DND-41 (cell line): Measurements from ENCODE around the gene TBC1D22A.

Source experiments
- EZH2 ChIP-seq: IDR thresholded peaks from 3 replicates; pipeline ENCODE4 v1.6.1; 2012; ENCODE audit warnings: borderline replicate concordance, low read depth, mild to moderate bottlenecking, moderate library complexity, low read length, inconsistent platforms; ENCODE audit not compliant: severe bottlenecking
- TF ChIP-seq, protein P1 (sequence below): IDR thresholded peaks from 2 replicates; pipeline ENCODE4 v1.5.1; 2012; ENCODE audit warnings: borderline replicate concordance, low read length, moderate library complexity, mild to moderate bottlenecking; ENCODE audit not compliant: poor library complexity, severe bottlenecking; ENCODE audit errors: extremely low read depth

DNA sequence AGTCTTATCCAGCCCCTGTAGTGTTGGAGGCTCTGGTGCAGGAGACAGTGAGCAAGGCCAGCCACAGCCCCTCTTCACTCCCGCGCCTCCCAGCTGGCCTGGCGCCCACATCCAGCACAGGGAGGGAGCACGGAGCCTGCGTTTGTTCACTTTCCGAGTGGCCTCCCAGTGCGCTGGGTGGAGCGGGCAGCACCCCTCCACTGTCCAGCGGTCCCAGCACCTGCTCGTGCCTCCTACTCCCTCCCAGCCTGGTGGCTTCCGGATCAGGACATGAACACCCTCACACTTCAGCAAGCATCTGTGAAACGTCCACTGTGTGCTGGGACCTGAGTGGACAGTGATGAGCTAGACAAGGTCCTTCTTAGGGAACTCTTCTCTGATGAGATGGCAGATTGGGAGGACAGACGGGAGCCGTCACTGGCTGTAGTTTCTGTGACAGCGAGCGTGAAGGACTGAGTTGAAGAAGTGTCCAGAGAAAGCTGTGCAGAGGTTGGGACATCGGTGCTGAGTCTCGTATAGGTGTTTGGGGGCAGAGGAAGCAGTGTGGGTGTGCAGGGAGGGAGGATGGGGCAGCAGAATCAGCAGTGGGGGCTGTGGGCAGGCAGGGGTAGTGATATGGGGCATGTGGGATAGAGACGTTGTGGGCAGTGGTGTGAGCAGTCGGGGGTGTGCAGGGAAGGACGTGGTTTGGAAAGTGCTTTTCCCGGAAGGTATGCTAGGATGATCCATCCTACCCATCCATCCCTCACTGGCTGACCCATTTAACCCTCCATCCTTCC, 256.8 kb downstream of the TBC1D22A start:
- TF ChIP-seq EZH2, result no peak
- TF ChIP-seq, protein P1, sequence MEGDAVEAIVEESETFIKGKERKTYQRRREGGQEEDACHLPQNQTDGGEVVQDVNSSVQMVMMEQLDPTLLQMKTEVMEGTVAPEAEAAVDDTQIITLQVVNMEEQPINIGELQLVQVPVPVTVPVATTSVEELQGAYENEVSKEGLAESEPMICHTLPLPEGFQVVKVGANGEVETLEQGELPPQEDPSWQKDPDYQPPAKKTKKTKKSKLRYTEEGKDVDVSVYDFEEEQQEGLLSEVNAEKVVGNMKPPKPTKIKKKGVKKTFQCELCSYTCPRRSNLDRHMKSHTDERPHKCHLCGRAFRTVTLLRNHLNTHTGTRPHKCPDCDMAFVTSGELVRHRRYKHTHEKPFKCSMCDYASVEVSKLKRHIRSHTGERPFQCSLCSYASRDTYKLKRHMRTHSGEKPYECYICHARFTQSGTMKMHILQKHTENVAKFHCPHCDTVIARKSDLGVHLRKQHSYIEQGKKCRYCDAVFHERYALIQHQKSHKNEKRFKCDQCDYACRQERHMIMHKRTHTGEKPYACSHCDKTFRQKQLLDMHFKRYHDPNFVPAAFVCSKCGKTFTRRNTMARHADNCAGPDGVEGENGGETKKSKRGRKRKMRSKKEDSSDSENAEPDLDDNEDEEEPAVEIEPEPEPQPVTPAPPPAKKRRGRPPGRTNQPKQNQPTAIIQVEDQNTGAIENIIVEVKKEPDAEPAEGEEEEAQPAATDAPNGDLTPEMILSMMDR, result no peak
